H1 (cell line): Measurements from ENCODE around the gene ITIH4. TPM values are rescaled to one million over a fixed set of nuclear protein-coding genes. Genes with fewer than 3 reads are reported as not detected.

Source experiments
- ATF3 ChIP-seq: IDR thresholded peaks from 2 replicates; pipeline ENCODE4 v1.6.1; 2011; ENCODE audit warnings: low read depth, mild to moderate bottlenecking, low read length; ENCODE audit not compliant: insufficient read depth
- polyA plus RNA-seq, 7 experiments: library from polyadenylated mRNA; depleted of rRNA in 3 of 7; stranded (reverse) in 5 of 7; unstranded in 2 of 7; fragments of >200 nt in 5 of 7; fragments of 200-250 nt in 2 of 7; gene quantifications; 1 replicate in 5 of 7; 2 replicates in 1 of 7; 4 replicates in 1 of 7; pipeline versions ENCODE4 v1.2.1 to v1.2.3, GENCODE V29; 2011 to 2013; ENCODE audit warnings: missing spikeins in 2 of 7, mixed read lengths in 2 of 7
- total RNA-seq: library from RNA; stranded (reverse); fragmentation: NEBNext Ultra II Directional; extraction: Animal tissue kit (Norgen Biotek cat#: 25700); gene quantifications from 2 replicates; pipeline ENCODE4 v1.2.1, GENCODE V29; 2021

The ITIH4 gene
- total and polyA plus RNA-seq, 2 of the 8 experiments (the other 6 are each of a cell fraction or from before 2014, with no cell fraction given) = 3.4 to 3.7 TPM

DNA sequence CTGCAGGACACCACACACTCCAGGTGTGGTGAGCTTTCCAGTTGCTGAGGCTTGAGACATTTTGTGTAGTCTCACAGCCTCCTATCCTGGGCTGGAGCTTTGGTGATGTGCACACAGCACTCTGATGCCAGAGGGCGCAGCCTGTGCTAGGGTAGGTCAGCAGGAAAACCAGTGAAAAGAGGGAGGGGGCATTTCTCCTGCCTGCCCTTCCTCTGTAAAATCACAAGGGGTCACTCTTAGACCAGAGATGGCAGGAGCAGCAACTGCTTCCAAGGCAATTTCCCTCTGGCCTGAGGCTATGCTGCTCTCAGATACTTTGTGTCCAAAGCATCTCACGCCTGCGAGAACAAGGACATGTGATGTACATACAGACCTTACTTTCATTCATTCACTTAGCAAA is 20.9 kb upstream of the ITIH4 start (continued):
- TF ChIP-seq ATF3 = no peak
- TF ChIP-seq, all 59 proteins: peak for 3
